CD4-positive, alpha-beta T cell treated with Interleukin-15 for 4 hours (primary cell): ENCODE results near the gene UST.
"Not testable (repeated sequence)": the region's sequence is repeated elsewhere in the genome, so short reads cannot be mapped to it uniquely, and the experiment has no call there.

Source experiments
- DNase-seq: peaks from one replicate; pipeline ENCODE4 v3.0.0-alpha.2; 2020; ENCODE audit warnings: low spot score

UST gene

GRCh38 chr6:148837941-148838340 lies 91.1 kb downstream of the UST start:
- DNase-seq: no peak

- DNase-seq: no peak
Observed at GRCh38 chr6:148839044-148839443, 92.2 kb downstream of the UST start.

GRCh38 chr6:148840256-148840655 lies 93.4 kb downstream of the UST start:
- no peak for DNase-seq

- no peak for DNase-seq
Observed at GRCh38 chr6:148842296-148843019, 95.6 kb downstream of the UST start.

GRCh38 chr6:148845464-148845863 lies 98.6 kb downstream of the UST start:
- DNase-seq: no peak

- no peak for DNase-seq
Observed at GRCh38 chr6:148846778-148847761, 100.2 kb downstream of the UST start.

GRCh38 chr6:148848915-148849314 lies 102.1 kb downstream of the UST start:
- no peak for DNase-seq

- not testable (repeated sequence) for DNase-seq
Observed at GRCh38 chr6:148849449-148849848, 102.6 kb downstream of the UST start.

GRCh38 chr6:148850964-148851363 lies 104.1 kb downstream of the UST start:
- no peak for DNase-seq

- DNase-seq: no peak
Observed at GRCh38 chr6:148851683-148852556, 105.1 kb downstream of the UST start.

- no peak for DNase-seq
Observed at GRCh38 chr6:148852688-148853087, 105.9 kb downstream of the UST start.

GRCh38 chr6:148853113-148853512 lies 106.3 kb downstream of the UST start:
- not testable (repeated sequence) for DNase-seq

- no peak for DNase-seq
Observed at GRCh38 chr6:148854096-148854495, 107.3 kb downstream of the UST start.

- no peak for DNase-seq
Observed at GRCh38 chr6:148854992-148855391, 108.2 kb downstream of the UST start.

GRCh38 chr6:148855744-148856143 lies 108.9 kb downstream of the UST start:
- no peak for DNase-seq

- DNase-seq: no peak
Observed at GRCh38 chr6:148857798-148858390, 111.1 kb downstream of the UST start.

- DNase-seq: not testable (repeated sequence)
Observed at GRCh38 chr6:148864132-148864531, 117.3 kb downstream of the UST start.

- no peak for DNase-seq
Observed at GRCh38 chr6:148864941-148865340, 118.1 kb downstream of the UST start.

- no peak for DNase-seq
Observed at GRCh38 chr6:148866657-148867268, 119.9 kb downstream of the UST start.

- DNase-seq: no peak
Observed at GRCh38 chr6:148867862-148868261, 121.0 kb downstream of the UST start.

- peak; percentile 13 for DNase-seq
Observed at GRCh38 chr6:148868314-148868713, 121.5 kb downstream of the UST start.
